Psoas muscle (tissue), 8 donors: ENCODE measurements around the gene TOR4A. TPM values are rescaled to one million over a fixed set of nuclear protein-coding genes. Genes with fewer than 3 reads are reported as not detected.
"Not testable (repeated sequence)": the region's sequence is repeated elsewhere in the genome, so short reads cannot be mapped to it uniquely, and the experiment has no call there.

Experiments
- ATAC-seq, 4 donors: fragments of 200-7000 bp; cut with Tn5 transposase; one replicate each; pipeline ENCODE4 v1.9.1; 2020; ENCODE audit warnings: moderate library complexity in 3 of 4, mild to moderate bottlenecking in 2 of 4
- DNase-seq, 2 donors: peaks; one replicate each; pipeline ENCODE4 v3.0.0-alpha.2; 2020
- H3K27ac ChIP-seq: fragments of 200-600 bp; one replicate; pipeline ENCODE4 v1.8.0; 2022
- H3K27me3 ChIP-seq, 3 donors: fragments of 200-600 bp in 1 of 3; one replicate each; pipeline versions ENCODE4 v1.6.1 to v1.8.0; 2013 to 2022; ENCODE audit warnings: low read length in 2 of 3, mild to moderate bottlenecking in 2 of 3, moderate library complexity in 1 of 3; ENCODE audit not compliant: insufficient read depth in 3 of 3
- H3K36me3 ChIP-seq, 2 donors: fragments of 200-600 bp in 1 of 2; one replicate each; pipeline versions ENCODE4 v1.6.1 to v1.8.0; 2013 to 2022; ENCODE audit warnings: low read depth in 1 of 2, mild to moderate bottlenecking in 1 of 2, moderate library complexity in 1 of 2; ENCODE audit not compliant: insufficient read depth in 1 of 2
- H3K4me1 ChIP-seq: fragments of 200-600 bp; one replicate; pipeline ENCODE4 v1.8.0; 2022
- H3K4me3 ChIP-seq: fragments of 200-600 bp; one replicate; pipeline ENCODE4 v1.8.0; 2022; ENCODE audit warnings: mild to moderate bottlenecking
- H3K9me3 ChIP-seq: fragments of 200-600 bp; one replicate; pipeline ENCODE4 v1.8.0; 2022
- CTCF ChIP-seq: fragments of 200-600 bp; IDR thresholded peaks from one replicate; pipeline ENCODE4 v1.8.0; 2022; ENCODE audit warnings: antibody characterized with exemption
- WGBS, 3 donors: extraction: QIAGEN DNeasy Blood & Tissue Kit; methylation state at CpG; one replicate each; pipeline versions ENCODE4 v1.1.6 to v1.1.7; 2013; 5-methylcytosine and 5-hydroxymethylcytosine counted together
- intact Hi-C, 2 donors: fragments of 100-400 bp; cut with DNase I; formaldehyde crosslinking; loops; one replicate each; pipeline versions ENCODE4 v1.11.0 to v1.14.2; 2022
- polyA plus RNA-seq, 3 donors: library from polyadenylated mRNA; stranded (reverse); fragments of 200-250 nt; gene quantifications; one replicate each; pipeline ENCODE4 v1.2.3, GENCODE V29; 2013
- total RNA-seq, 4 donors: library from RNA; stranded (reverse); fragmentation: NEBNext Ultra II Directional in 2 of 4; extraction: Animal tissue kit (Norgen Biotek cat#: 25700) in 2 of 4; gene quantifications; one replicate each; pipeline versions ENCODE4 v1.2.1 to v1.2.4, GENCODE V29; 2021 to 2023
- donor health status: healthy with polysubstance abuse.
- donor health status: DM: no; HTN: no; CAD: no; lungs with moderate emphysema.
- donor health status: Bipolar disorder and iron deficiency.
- donor health status: healthy.
- donor health status: DM: yes; HTN: yes; CAD: no.
- donor health status: DM: no; HTN: no; CAD: no.
- donor health status: DM: no; HTN: no; CAD: no.
- donor health status: DM: yes; HTN: yes; CAD: no.

The TOR4A gene
- total and polyA plus RNA-seq, 7 donors: 0.77 to 2.3 (median 2.1) TPM

DNA sequence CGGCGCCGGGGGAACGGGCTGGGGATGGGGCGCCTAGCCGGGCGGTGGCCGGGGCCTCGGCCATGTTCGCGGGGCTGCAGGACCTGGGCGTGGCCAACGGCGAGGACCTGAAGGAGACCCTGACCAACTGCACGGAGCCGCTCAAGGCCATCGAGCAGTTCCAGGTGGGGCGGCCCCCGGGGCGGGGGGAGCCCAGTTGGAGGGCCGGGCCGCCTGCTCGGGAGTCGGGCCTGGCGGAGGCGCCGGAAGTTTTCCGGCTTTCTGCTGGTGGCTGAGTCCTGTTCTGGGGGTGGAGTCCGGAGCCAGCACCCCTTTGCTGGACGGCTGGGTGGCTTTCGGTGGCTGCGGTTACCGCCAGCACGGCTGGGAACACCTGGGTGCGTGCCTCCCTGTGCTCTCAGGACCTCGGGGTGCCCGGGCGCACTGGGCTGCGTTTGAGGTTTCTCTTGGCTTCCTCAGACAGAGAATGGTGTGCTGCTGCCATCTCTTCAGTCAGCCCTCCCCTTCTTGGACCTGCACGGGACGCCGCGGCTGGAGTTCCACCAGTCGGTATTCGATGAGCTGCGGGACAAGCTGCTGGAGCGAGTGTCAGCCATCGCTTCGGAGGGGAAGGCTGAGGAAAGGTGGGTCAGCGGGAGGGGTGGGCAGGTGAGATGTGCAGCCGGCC lies 21.9 kb upstream of the TOR4A start:
- TF ChIP-seq CTCF: no peak
- Histone ChIP-seq H3K9me3 (no peaks in the 10 kb centered on the region), H3K27ac (peak overlapping the region; percentile 80), H3K4me3 (peak overlapping the region; percentile 98), H3K27me3 (no peaks in the 10 kb centered on the region), H3K4me1 (peaks cover 14% of the 10 kb centered on the region), H3K36me3 (peaks cover 0 to 35% of the 10 kb centered on the region in 2 donors)
- intact Hi-C loops: no loop called here
- ATAC-seq: peak; percentile 10 to 48 (median 38)
- 2% methylated on average over 45 to 51 of the region's 51 CpGs for WGBS, 3 donors
- peak in 1 of 2 donors; percentile 60 for DNase-seq

GRCh38 chr9:137256362-137256761 lies 21.2 kb upstream of the TOR4A start:
- WGBS, 3 donors: 77 to 82% (median 78%) methylated on average over 15 of the region's 15 CpGs
- no peaks in the 10 kb centered on the region for H3K9me3 ChIP-seq
- no peak for TF ChIP-seq CTCF
- ATAC-seq: no peak
- intact Hi-C loops: no loop called here
- DNase-seq: no peak
- peaks cover 14% of the 10 kb centered on the region for H3K4me1 ChIP-seq
- H3K36me3 ChIP-seq: peaks cover 0 to 35% of the 10 kb centered on the region in 2 donors
- peak overlapping the region; percentile 98 for H3K4me3 ChIP-seq
- H3K27me3 ChIP-seq: no peaks in the 10 kb centered on the region
- no peak overlapping the region for H3K27ac ChIP-seq

GRCh38 chr9:137256856-137257255 lies 20.7 kb upstream of the TOR4A start:
- intact Hi-C loops: no loop called here
- WGBS, 3 donors: 88 to 92% (median 90%) methylated on average over 15 of the region's 15 CpGs
- ATAC-seq: no peak
- H3K36me3 ChIP-seq: peaks cover 0 to 35% of the 10 kb centered on the region in 2 donors
- H3K4me3 ChIP-seq: peak overlapping the region; percentile 98
- H3K27me3 ChIP-seq: no peaks in the 10 kb centered on the region
- DNase-seq: no peak
- peaks cover 14% of the 10 kb centered on the region for H3K4me1 ChIP-seq
- TF ChIP-seq CTCF: no peak
- no peak overlapping the region for H3K27ac ChIP-seq
- H3K9me3 ChIP-seq: no peaks in the 10 kb centered on the region

- ATAC-seq: peak in 2 of 4 donors; percentile 2 to 68
- peak; percentile 34 to 69 for DNase-seq
- H3K27me3 ChIP-seq, H3K9me3 ChIP-seq, H3K4me1 ChIP-seq, H3K27ac ChIP-seq, intact Hi-C loops, H3K4me3 ChIP-seq: not testable (repeated sequence)
- 29 to 34% (median 31%) methylated on average over 14 to 15 of the region's 15 CpGs for WGBS, 3 donors
- TF ChIP-seq CTCF: peak; percentile 53
- H3K36me3 ChIP-seq: peaks cover 4 to 62% of the 10 kb centered on the region in 2 donors
These were observed 15.2 kb upstream of the TOR4A start for GRCh38 chr9:137262173-137262908.
